Esophagus mucosa (tissue), 1 donor: Measurements from ENCODE around the gene APELA. TPM values are rescaled to one million over a fixed set of nuclear protein-coding genes. Genes with fewer than 3 reads are reported as not detected.
"Not testable (repeated sequence)": the region's sequence is repeated elsewhere in the genome, so short reads cannot be mapped to it uniquely, and the experiment has no call there.

Source experiments
- ATAC-seq: fragments of 200-7000 bp; cut with Tn5 transposase; one replicate; pipeline ENCODE4 v1.9.1; 2020
- total RNA-seq: library from RNA; stranded (reverse); gene quantifications from one replicate; pipeline ENCODE4 v1.2.4, GENCODE V29; 2023
- donor health status: DM: yes; HTN: yes; CAD: no.

Gene APELA
- not detected for total RNA-seq

- no peak for ATAC-seq
Measured at GRCh38 chr4:164876700-164877324, at the start of gene APELA. APELA (plus strand) TSS chr4:164877178; CDS start chr4:164877332, 154 bp downstream.

GRCh38 chr4:164828955-164829354 lies 48.0 kb upstream of the APELA start:
- ATAC-seq = no peak

- ATAC-seq = no peak
Measured at GRCh38 chr4:164846566-164846965, 30.4 kb upstream of the APELA start.

- no peak for ATAC-seq
Measured at GRCh38 chr4:164847016-164847415, 30.0 kb upstream of the APELA start.

GRCh38 chr4:164847967-164848649 lies 28.9 kb upstream of the APELA start:
- no peak for ATAC-seq

GRCh38 chr4:164856396-164856795 lies 20.6 kb upstream of the APELA start:
- no peak for ATAC-seq

- no peak for ATAC-seq
Measured at GRCh38 chr4:164866817-164867490, 10.0 kb upstream of the APELA start.

- no peak for ATAC-seq
Measured at GRCh38 chr4:164871673-164872072, 5.3 kb upstream of the APELA start.

- ATAC-seq = no peak
Measured at GRCh38 chr4:164872481-164872880, 4.5 kb upstream of the APELA start.

- ATAC-seq = no peak
Measured at GRCh38 chr4:164874789-164875188, 2.2 kb upstream of the APELA start.

- ATAC-seq = no peak
Measured at GRCh38 chr4:164880489-164881262, 3.7 kb downstream of the APELA start.

- ATAC-seq = no peak
Measured at GRCh38 chr4:164888096-164888715, 11.2 kb downstream of the APELA start.

- ATAC-seq = no peak
Measured at GRCh38 chr4:164890691-164891090, 13.7 kb downstream of the APELA start.

- ATAC-seq = no peak
Measured at GRCh38 chr4:164892018-164892417, 15.0 kb downstream of the APELA start.

GRCh38 chr4:164894702-164895101 lies 17.7 kb downstream of the APELA start:
- no peak for ATAC-seq

- ATAC-seq = no peak
Measured at GRCh38 chr4:164902608-164903007, 25.6 kb downstream of the APELA start.

GRCh38 chr4:164904336-164904735 lies 27.4 kb downstream of the APELA start:
- ATAC-seq = no peak

GRCh38 chr4:164904941-164905340 lies 28.0 kb downstream of the APELA start:
- no peak for ATAC-seq

- ATAC-seq = no peak
Measured at GRCh38 chr4:164906368-164906767, 29.4 kb downstream of the APELA start.

GRCh38 chr4:164913506-164913905 lies 36.5 kb downstream of the APELA start:
- ATAC-seq = not testable (repeated sequence)

GRCh38 chr4:164918956-164919355 lies 42.0 kb downstream of the APELA start:
- no peak for ATAC-seq

- no peak for ATAC-seq
Measured at GRCh38 chr4:164924670-164925238, 47.8 kb downstream of the APELA start.
